MM.1S (cell line): ENCODE results near the gene ID3.

Experiments
- DNase-seq: peaks from one replicate; pipeline ENCODE4 v3.0.0-alpha.2; 2015
- H2AFZ ChIP-seq: fragments of 300-600 bp; sonication (generic); 2 replicates; pipeline ENCODE4 v1.6.0; 2016; ENCODE audit warnings: antibody characterized with exemption, low read length
- H3F3A ChIP-seq: fragments of 300-600 bp; sonication (generic); 2 replicates; pipeline ENCODE4 v1.6.1; 2016; ENCODE audit warnings: mild to moderate bottlenecking, antibody characterized with exemption, low read length, moderate library complexity, mixed read lengths; ENCODE audit not compliant: insufficient read depth
- H3K27ac ChIP-seq: fragments of 300-600 bp; sonication (generic); 2 replicates; pipeline ENCODE4 v1.5.1; 2016; ENCODE audit warnings: mild to moderate bottlenecking, low read length
- H3K27me3 ChIP-seq: fragments of 300-600 bp; sonication (generic); replicated peaks from 2 replicates; pipeline ENCODE4 v1.6.0; 2016; ENCODE audit warnings: low read length; ENCODE audit not compliant: insufficient read depth
- H3K36me3 ChIP-seq: fragments of 300-600 bp; sonication (generic); replicated peaks from 2 replicates; pipeline ENCODE4 v1.6.1; 2016; ENCODE audit warnings: mild to moderate bottlenecking, low read length, mixed read lengths; ENCODE audit not compliant: insufficient read depth
- H3K4me1 ChIP-seq: fragments of 300-600 bp; sonication (generic); 2 replicates; pipeline ENCODE4 v1.6.1; 2016; ENCODE audit warnings: low read length, mixed read lengths
- H3K4me2 ChIP-seq: fragments of 300-600 bp; sonication (generic); 2 replicates; pipeline ENCODE4 v1.6.0; 2016; ENCODE audit warnings: low read depth, low read length
- H3K4me3 ChIP-seq: fragments of 300-600 bp; sonication (generic); 2 replicates; pipeline ENCODE4 v1.5.1; 2016; ENCODE audit warnings: low read length, mixed read lengths
- H3K79me2 ChIP-seq: fragments of 300-600 bp; sonication (generic); 2 replicates; pipeline ENCODE4 v1.6.1; 2016; ENCODE audit warnings: mixed run types, low read length, mixed read lengths
- H3K9ac ChIP-seq: fragments of 300-600 bp; sonication (generic); 2 replicates; pipeline ENCODE4 v1.6.1; 2016; ENCODE audit warnings: low read length, mixed read lengths
- H3K9me2 ChIP-seq: fragments of 300-600 bp; sonication (generic); replicated peaks from 2 replicates; pipeline ENCODE4 v1.6.1; 2016; ENCODE audit warnings: mild to moderate bottlenecking, low read length, mixed read lengths; ENCODE audit not compliant: insufficient read depth
- H3K9me3 ChIP-seq: fragments of 300-600 bp; sonication (generic); replicated peaks from 2 replicates; pipeline ENCODE4 v1.6.1; 2016; ENCODE audit warnings: mild to moderate bottlenecking, low read length, mixed read lengths; ENCODE audit not compliant: insufficient read depth
- H4K20me1 ChIP-seq: fragments of 300-600 bp; sonication (generic); 2 replicates; pipeline ENCODE4 v1.6.1; 2016; ENCODE audit warnings: mild to moderate bottlenecking, low read length, moderate library complexity, mixed read lengths; ENCODE audit not compliant: insufficient read depth
- EZH2 ChIP-seq: fragments of 300-600 bp; sonication (generic); optimal IDR thresholded peaks from 2 replicates; pipeline ENCODE3; 2017; ENCODE audit warnings: low read depth, mild to moderate bottlenecking, antibody characterized with exemption, low read length, mixed read lengths
- EZH2phosphoT487 ChIP-seq: fragments of 300-600 bp; sonication (generic); IDR thresholded peaks from 2 replicates; pipeline ENCODE4 v1.6.1; 2018; ENCODE audit warnings: antibody characterized with exemption, low read length
- TF ChIP-seq, protein P1 (sequence below): fragments of 300-600 bp; sonication (generic); IDR thresholded peaks from 2 replicates; pipeline ENCODE4 v1.5.1; 2016; ENCODE audit warnings: antibody characterized with exemption, low read length, mixed read lengths

The ID3 gene

DNA sequence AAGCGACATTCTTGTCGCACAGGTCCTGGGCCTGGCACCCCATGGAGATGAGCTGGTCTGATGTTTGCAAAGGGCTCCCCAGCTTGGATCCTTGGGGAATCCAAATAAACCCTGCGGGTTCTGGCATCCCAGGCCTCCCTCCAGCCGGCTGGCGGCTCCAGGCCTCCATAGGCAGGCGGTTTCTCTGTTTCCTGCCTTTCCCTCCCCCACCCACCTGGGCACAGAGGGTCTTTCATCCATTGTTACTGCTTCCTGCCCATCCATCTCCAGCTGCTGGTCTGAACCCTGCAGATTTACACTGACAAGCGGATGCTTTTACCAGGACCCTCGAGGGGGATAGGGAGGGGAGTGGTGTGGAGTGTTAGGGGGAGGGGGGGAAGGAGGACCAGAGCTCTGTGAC lies 39.1 kb upstream of the ID3 start:
- H3K36me3 ChIP-seq, result no peaks in the 10 kb centered on the region
- no peak overlapping the region for H3K4me2 ChIP-seq
- H3K4me3 ChIP-seq, result no peak overlapping the region
- DNase-seq, result no peak
- no peaks in the 10 kb centered on the region for H3K9me3 ChIP-seq
- no peak overlapping the region for H3K27ac ChIP-seq
- no peaks in the 10 kb centered on the region for H3K27me3 ChIP-seq
- H3K9me2 ChIP-seq, result no peaks in the 10 kb centered on the region
- peaks cover 11% of the 10 kb centered on the region for H3F3A ChIP-seq
- no peaks in the 10 kb centered on the region for H4K20me1 ChIP-seq
- H2AFZ ChIP-seq, result no peak overlapping the region
- H3K9ac ChIP-seq, result no peak overlapping the region
- H3K4me1 ChIP-seq, result peaks cover 44% of the 10 kb centered on the region
- H3K79me2 ChIP-seq, result no peaks in the 10 kb centered on the region
- TF ChIP-seq EZH2 (no peak), EZH2phosphoT487 (no peak)
- TF ChIP-seq, protein P1, sequence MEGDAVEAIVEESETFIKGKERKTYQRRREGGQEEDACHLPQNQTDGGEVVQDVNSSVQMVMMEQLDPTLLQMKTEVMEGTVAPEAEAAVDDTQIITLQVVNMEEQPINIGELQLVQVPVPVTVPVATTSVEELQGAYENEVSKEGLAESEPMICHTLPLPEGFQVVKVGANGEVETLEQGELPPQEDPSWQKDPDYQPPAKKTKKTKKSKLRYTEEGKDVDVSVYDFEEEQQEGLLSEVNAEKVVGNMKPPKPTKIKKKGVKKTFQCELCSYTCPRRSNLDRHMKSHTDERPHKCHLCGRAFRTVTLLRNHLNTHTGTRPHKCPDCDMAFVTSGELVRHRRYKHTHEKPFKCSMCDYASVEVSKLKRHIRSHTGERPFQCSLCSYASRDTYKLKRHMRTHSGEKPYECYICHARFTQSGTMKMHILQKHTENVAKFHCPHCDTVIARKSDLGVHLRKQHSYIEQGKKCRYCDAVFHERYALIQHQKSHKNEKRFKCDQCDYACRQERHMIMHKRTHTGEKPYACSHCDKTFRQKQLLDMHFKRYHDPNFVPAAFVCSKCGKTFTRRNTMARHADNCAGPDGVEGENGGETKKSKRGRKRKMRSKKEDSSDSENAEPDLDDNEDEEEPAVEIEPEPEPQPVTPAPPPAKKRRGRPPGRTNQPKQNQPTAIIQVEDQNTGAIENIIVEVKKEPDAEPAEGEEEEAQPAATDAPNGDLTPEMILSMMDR, result no peak

- TF ChIP-seq, protein P1, result no peak
- TF ChIP-seq EZH2phosphoT487, result no peak
- TF ChIP-seq EZH2, result no peak
- H3K79me2 ChIP-seq, result no peaks in the 10 kb centered on the region
- DNase-seq, result no peak
- peaks cover 13% of the 10 kb centered on the region for H3F3A ChIP-seq
- H4K20me1 ChIP-seq, result no peaks in the 10 kb centered on the region
- H2AFZ ChIP-seq, result no peak overlapping the region
- peaks cover 45% of the 10 kb centered on the region for H3K4me1 ChIP-seq
- no peak overlapping the region for H3K4me3 ChIP-seq
- no peak overlapping the region for H3K9ac ChIP-seq
- no peak overlapping the region for H3K27ac ChIP-seq
- no peaks in the 10 kb centered on the region for H3K9me3 ChIP-seq
- H3K4me2 ChIP-seq, result no peak overlapping the region
- H3K27me3 ChIP-seq, result no peaks in the 10 kb centered on the region
- no peaks in the 10 kb centered on the region for H3K9me2 ChIP-seq
- H3K36me3 ChIP-seq, result no peaks in the 10 kb centered on the region
Observed at GRCh38 chr1:23597635-23598388, 38.5 kb upstream of the ID3 start.

DNA sequence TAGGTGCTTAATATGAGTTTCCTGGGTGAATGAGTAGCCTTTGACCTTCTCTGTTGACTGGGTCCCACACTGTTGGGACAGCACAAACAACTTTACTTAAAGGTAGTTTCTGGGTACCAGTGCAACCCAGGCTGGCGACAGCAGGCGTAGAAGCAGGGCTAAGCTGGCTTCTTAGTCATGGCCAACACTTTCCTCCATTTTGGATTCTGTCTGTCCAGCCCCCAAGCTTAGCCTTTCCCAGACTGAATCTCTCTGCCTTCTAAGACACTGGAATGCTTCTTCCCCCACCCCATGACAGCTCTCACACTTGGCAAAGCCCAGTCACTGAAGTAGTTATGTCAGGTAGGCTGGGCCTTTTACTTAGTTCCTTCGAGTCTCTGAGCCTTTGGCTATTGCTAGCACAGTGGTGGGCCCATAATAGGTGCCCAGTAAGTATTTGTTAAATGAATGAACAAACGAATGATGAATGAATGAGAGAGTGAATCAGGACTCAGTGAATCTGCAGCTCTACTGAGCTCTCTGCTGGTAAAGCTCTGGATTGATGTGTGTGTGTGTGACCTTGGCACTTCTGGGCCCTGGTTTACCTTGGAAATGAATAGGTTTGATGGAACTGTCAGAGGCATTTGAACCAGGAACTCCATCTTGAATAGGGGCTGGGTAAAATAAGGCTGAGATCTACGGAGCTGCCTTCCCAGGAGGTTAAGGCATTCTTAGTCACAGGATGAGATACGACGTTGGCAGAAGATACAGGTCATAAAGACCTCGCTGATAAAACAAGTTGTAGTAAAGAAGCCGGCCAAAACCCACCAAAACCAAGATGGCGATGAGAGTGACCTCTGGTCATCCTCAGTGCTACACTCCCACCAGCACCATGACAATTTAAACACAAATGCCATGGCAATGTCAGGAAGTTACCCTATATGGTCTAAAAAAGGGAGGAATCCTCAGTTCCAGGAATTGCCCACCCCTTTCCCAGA lies 37.4 kb upstream of the ID3 start:
- Histone ChIP-seq H3F3A (0 out of 2 replicates have a peak, but pooled peaks cover 3% of the 10 kb centered on the region), H3K9ac (no peak overlapping the region), H3K36me3 (no peaks in the 10 kb centered on the region), H3K4me3 (no peak overlapping the region), H4K20me1 (no peaks in the 10 kb centered on the region), H2AFZ (no peak overlapping the region), H3K4me2 (no peak overlapping the region), H3K9me2 (no peaks in the 10 kb centered on the region), H3K79me2 (no peaks in the 10 kb centered on the region), H3K27me3 (no peaks in the 10 kb centered on the region), H3K27ac (no peak overlapping the region), H3K9me3 (no peaks in the 10 kb centered on the region), H3K4me1 (peaks cover 44% of the 10 kb centered on the region)
- TF ChIP-seq EZH2phosphoT487 (no peak), EZH2 (no peak)
- TF ChIP-seq, protein P1, result no peak
- no peak for DNase-seq
